ENCODE measurements around the gene MRGPRE.

Gene MRGPRE

GRCh38 chr11:3182462-3182852 lies 49.8 kb downstream of the MRGPRE start:
- TF ChIP-seq POU2F2 (IDR thresholded peaks at IDR 0.05; ENCODE audit: low read depth, low read length) (no peak), TAF1 (IDR thresholded peaks at IDR 0.05; ENCODE audit: low read depth, low read length) (no peak)
- FAIRE-seq (no peak), DNase-seq (ENCODE audit: insufficient read length, low spot score) (no peak)

DNA sequence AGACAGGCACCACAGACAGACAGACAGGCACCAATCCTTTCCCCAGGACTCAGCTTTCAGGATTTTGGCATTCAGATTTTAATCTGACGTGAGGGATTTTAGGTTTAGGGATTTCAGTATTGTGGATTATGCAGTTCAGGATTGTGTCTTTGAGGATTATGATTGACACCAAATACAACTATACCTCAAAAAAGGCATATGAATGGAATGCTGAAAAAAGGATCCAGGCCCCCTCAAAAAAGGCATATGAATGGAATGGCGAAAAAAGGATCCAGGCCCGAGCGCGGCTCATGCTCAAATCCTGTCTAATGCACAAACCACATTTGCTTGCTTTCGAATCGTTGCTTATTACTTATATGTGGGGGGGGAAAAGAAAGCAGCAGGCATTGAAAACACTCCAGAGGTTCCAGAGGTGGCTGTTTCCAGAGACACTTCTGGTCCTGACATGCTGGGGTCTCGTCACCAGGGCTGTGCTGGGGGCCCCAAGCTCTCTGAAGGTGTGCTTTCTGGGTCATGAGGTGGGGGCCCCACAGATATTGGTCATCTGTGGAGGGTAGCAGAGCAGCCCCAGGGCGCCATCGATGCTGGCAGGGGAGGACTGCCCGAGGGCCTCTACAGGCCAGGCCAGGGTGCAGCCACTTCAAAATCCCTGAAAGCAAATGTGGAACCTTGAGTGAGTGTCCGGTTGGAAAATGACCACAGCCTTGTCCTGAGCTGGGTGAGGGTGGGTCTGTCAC lies 50.3 kb downstream of the MRGPRE start:
- no peak for FAIRE-seq
- TF ChIP-seq POU2F2 (IDR thresholded peaks at IDR 0.05; ENCODE audit: low read depth, low read length) (no peak), TAF1 (IDR thresholded peaks at IDR 0.05; ENCODE audit: low read depth, low read length) (no peak), POLR2A (IDR thresholded peaks at IDR 0.05; ENCODE audit: low read depth, low read length) (no peak), PAX5 (IDR thresholded peaks at IDR 0.05; ENCODE audit: insufficient read depth, low read length, severe bottlenecking) (no peak), POLR2AphosphoS5 (IDR thresholded peaks at IDR 0.05; ENCODE audit: low read depth, low read length) (no peak), SPI1 (IDR thresholded peaks at IDR 0.05; ENCODE audit: low read depth, low read length) (no peak)
- DNase-seq (ENCODE audit: insufficient read length, low spot score) = no peak

GRCh38 chr11:3180869-3181268 lies 51.3 kb downstream of the MRGPRE start:
- DNase-seq (ENCODE audit: insufficient read length, low spot score) = no peak
- no peak for FAIRE-seq
- TF ChIP-seq PAX5 (IDR thresholded peaks at IDR 0.05; ENCODE audit: insufficient read depth, low read length, severe bottlenecking) (no peak), POU2F2 (IDR thresholded peaks at IDR 0.05; ENCODE audit: low read depth, low read length) (no peak), POLR2AphosphoS5 (IDR thresholded peaks at IDR 0.05; ENCODE audit: low read depth, low read length) (no peak), SPI1 (IDR thresholded peaks at IDR 0.05; ENCODE audit: low read depth, low read length) (no peak), TAF1 (IDR thresholded peaks at IDR 0.05; ENCODE audit: low read depth, low read length) (no peak), POLR2A (IDR thresholded peaks at IDR 0.05; ENCODE audit: low read depth, low read length) (no peak)

- FAIRE-seq (no peak), DNase-seq (ENCODE audit: insufficient read length, low spot score) (no peak)
- TF ChIP-seq POLR2A (IDR thresholded peaks at IDR 0.05; ENCODE audit: low read depth, low read length) = no peak
- no peak for TF ChIP-seq TAF1 (IDR thresholded peaks at IDR 0.05; ENCODE audit: low read depth, low read length)
- no peak for TF ChIP-seq POLR2AphosphoS5 (IDR thresholded peaks at IDR 0.05; ENCODE audit: low read depth, low read length)
- no peak for TF ChIP-seq SPI1 (IDR thresholded peaks at IDR 0.05; ENCODE audit: low read depth, low read length)
- TF ChIP-seq POU2F2 (IDR thresholded peaks at IDR 0.05; ENCODE audit: low read depth, low read length) = no peak
Observed at GRCh38 chr11:3178349-3178748, 53.9 kb downstream of the MRGPRE start.

DNA sequence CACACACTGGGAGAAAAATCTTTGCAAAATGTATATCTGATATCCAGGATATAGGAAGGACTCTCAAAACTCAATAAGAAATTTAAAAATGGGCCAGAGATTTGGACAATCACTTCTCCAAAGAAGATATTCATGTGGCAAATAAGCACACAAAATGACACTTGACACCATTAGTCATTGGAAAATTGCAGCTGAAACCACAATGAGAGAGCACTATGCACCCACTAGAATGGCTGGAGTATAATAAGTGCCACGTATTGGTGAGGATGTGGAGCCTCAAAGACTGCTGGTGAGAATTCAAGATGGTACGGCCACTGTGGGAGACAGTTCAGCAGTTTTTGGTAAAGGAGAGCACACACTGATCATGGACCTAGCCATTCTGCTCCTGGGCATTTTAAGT lies 54.3 kb downstream of the MRGPRE start:
- FAIRE-seq (no peak), DNase-seq (ENCODE audit: insufficient read length, low spot score) (no peak)
- TF ChIP-seq POU2F2 (IDR thresholded peaks at IDR 0.05; ENCODE audit: low read depth, low read length) = no peak
- no peak for TF ChIP-seq POLR2AphosphoS5 (IDR thresholded peaks at IDR 0.05; ENCODE audit: low read depth, low read length)
- no peak for TF ChIP-seq PAX5 (IDR thresholded peaks at IDR 0.05; ENCODE audit: insufficient read depth, low read length, severe bottlenecking)
- no peak for TF ChIP-seq POLR2A (IDR thresholded peaks at IDR 0.05; ENCODE audit: low read depth, low read length)
- no peak for TF ChIP-seq TAF1 (IDR thresholded peaks at IDR 0.05; ENCODE audit: low read depth, low read length)
